GM13976 (cell line): ENCODE results near the gene RNASET2.
"Not testable (repeated sequence)": the region's sequence is repeated elsewhere in the genome, so short reads cannot be mapped to it uniquely, and the experiment has no call there.

Experiments
- DNase-seq: peaks from one replicate; pipeline ENCODE4 v3.0.0; 2012; ENCODE audit warnings: low spot score
- in situ Hi-C: fragments of 300-500 bp; cut with MboI; formaldehyde crosslinking; loops from one replicate; pipeline ENCODE4 v1.12.0; 2022; ENCODE audit warnings: low sequenced_read_pairs, mixed read lengths, inconsistent platforms; ENCODE audit not compliant: unreplicated experiment
- TF ChIP-seq, protein P1 (sequence below): IDR thresholded peaks from 2 replicates; pipeline ENCODE4 v1.5.1; 2012; ENCODE audit warnings: borderline replicate concordance, mild to moderate bottlenecking; ENCODE audit not compliant: insufficient read depth; ENCODE audit errors: extremely low read depth, missing control alignments, control extremely low read depth

Gene RNASET2

DNA sequence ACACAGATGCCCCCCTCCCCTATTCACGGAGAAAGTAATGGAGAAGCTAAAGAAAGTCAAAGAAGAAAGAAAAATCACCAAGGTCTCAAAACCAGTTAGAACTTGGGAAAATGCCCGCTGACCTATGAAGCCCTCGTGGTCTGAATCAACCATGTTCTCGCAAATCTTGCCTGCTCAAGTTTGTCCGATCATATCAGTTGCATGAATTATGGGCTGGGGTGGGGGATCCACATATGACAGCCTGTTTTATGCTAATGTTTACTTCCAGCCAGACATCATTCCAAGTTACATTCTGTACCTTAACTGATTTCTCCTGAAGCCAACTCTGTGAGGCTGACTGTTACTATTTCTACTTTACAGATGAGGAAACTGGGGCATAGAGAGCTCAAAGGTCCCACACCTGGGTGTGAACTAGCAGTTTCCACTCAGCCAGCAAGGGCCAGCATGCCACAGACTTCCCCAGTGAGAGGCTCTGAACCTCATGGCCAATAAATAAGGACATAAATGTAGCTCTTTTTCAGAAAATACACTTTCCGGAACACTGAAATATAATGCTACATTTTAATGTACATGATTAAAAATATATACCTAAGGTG, 2.1 kb downstream of the RNASET2 start:
- in situ Hi-C loops, result no loop called here
- no peak for DNase-seq
- TF ChIP-seq, protein P1, sequence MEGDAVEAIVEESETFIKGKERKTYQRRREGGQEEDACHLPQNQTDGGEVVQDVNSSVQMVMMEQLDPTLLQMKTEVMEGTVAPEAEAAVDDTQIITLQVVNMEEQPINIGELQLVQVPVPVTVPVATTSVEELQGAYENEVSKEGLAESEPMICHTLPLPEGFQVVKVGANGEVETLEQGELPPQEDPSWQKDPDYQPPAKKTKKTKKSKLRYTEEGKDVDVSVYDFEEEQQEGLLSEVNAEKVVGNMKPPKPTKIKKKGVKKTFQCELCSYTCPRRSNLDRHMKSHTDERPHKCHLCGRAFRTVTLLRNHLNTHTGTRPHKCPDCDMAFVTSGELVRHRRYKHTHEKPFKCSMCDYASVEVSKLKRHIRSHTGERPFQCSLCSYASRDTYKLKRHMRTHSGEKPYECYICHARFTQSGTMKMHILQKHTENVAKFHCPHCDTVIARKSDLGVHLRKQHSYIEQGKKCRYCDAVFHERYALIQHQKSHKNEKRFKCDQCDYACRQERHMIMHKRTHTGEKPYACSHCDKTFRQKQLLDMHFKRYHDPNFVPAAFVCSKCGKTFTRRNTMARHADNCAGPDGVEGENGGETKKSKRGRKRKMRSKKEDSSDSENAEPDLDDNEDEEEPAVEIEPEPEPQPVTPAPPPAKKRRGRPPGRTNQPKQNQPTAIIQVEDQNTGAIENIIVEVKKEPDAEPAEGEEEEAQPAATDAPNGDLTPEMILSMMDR, result no peak

DNA sequence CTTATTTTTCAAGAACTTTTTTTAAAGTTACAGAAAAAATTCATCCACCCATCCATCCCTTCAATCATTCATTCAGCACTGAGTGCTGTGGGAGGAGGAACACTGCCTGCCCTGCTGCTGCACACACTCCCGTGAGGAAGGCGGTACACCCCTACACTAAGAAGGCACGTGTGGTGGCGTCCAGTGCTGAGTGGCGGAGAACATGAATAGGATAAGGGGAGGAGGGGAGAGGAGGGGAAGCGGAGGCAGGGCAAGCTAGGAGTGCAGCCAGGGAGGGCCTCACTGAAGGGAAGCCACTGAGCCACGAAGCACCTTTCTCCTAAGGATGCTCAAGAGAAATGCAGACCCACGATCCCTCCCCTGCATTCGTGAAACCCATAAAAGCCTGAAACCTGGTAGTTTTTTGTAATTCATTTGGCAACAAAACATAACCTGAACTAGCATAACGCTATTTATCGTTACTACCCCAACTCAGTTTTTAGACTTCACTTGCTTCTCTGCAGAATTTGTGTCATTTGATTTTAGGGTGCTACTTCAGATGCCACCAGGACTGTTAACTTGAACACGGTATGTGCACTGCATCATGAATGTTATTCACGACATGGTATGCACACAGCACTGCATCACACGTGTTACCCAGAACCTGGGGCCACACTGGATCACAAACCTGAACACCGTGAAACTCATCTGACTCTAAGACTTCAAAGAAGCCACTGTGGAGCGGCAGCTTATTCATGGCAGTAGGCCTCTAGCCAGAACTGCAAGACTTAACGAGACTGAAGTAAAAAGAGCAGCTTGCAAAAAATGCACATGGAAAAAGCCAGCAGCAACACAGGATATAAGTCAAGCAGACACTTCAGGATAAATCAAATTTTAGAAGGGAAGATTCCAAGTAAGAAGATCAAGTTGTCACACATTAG, 3.5 kb downstream of the RNASET2 start:
- TF ChIP-seq, protein P1, result no peak
- no peak for DNase-seq
- in situ Hi-C loops, result no loop called here

DNA sequence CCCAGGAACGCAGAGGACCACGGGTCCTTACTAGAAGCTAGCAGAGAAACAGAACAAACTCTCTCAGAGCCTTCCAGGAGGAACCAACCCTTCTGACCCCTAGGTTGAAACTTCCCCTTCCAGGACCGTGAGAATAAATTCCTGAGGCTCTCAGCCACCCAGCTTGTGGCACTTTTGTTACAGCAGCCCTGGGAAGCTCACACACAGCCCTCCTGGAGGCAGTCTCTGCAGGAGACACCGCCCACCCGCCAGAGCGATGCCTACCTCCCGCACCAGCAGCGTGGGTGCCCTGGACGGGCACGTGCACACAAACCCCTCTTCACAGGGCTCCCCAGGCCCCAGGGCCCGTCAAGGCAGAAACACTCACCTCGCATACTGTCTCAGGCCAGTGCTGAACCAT, 4.2 kb downstream of the RNASET2 start:
- TF ChIP-seq, protein P1, result no peak
- in situ Hi-C loops, result no loop called here
- DNase-seq, result no peak

DNA sequence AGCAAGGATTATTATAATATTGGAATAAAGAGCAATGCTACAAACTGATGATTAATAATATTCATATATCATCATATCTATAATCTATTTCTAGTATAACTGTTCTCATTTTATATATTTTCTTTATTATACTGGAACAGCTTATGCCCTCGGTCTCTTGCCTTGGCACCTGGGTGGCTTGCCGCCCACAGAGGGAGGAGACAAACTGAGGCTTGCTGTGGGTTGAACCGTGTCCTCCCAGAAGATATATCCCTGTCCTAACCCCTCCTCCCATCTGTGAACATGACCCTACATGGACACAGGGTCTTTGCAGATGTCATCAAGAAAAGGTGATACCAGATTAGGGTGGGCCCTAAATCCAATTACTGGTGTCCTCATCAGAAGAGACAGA, 4.7 kb downstream of the RNASET2 start:
- TF ChIP-seq, protein P1, result no peak
- in situ Hi-C loops, result no loop called here
- no peak for DNase-seq

DNA sequence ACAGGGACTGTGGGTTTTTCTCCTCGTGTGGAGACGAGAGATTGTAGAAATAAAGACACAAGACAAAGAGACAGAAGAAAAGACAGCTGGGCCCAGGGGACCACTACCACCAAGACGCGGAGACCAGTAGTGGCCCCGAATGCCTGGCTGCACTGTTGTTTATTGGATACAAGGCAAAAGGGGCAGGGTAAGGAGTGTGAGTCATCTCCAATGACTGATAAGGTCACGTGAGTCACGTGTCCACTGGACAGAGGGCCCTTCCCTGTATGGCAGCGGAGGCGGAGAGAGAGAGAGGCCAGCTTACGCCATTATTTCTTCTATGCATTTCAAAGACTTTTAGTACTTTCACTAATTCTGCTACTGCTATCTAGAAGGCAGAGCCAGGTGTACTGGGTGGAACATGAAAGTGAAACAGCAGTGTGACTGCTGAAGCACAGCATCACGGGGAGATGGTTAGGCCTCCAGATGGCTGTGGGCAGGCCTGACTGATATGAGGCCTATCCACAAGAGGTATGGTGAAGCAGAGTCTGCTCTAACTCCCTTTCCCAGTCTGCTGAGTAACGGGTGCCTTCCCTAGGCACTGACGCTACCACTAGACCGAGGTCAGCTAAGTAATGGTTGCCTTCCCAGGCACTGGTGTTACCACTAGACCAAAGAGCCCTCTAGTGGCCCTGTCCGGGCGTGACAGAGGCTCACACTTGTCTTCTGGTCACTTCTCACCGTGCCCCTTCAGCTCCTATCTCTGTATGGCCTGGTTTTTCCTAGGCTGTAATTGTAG, 5.3 kb downstream of the RNASET2 start:
- in situ Hi-C loops, result not testable (repeated sequence)
- DNase-seq, result peak; percentile 69
- TF ChIP-seq, protein P1, result peak; percentile 69

DNA sequence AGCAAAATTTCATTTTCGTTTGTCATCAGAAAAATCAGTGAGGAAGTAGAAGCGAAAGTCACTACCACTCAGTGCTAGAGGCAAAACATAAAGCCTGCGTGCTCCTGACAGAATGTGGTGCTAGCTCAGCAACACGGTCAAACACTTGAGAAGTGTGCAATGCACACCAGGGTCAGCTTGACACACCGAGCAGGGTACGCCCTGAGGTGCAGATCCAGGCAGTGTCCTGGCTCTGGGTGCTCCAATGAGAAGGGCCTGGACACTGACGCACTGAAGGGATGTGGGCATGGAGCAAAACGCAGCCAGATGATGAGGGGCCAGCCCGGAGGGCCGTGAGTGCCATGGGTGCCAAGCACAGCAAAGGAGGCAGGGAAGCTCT, 5.9 kb downstream of the RNASET2 start:
- TF ChIP-seq, protein P1, result no peak
- in situ Hi-C loops, result no loop called here
- peak; percentile 68 for DNase-seq
